Activated CD8-positive, alpha-beta memory T cell treated with anti-CD3 and anti-CD28 coated beads for 4 hours (primary cell): ENCODE measurements around the gene ZNF681.
A peak's percentile ranks its signal among the peaks of the same experiment; 100 is the strongest.
"Not testable (repeated sequence)": the region's sequence is repeated elsewhere in the genome, so short reads cannot be mapped to it uniquely, and the experiment has no call there.

ENCODE experiments used
- DNase-seq, 2 donors: peaks; one replicate each; pipeline ENCODE4 v3.0.0-alpha.2; 2020; ENCODE audit warnings: low read depth in 2 of 2

ZNF681 gene

DNA sequence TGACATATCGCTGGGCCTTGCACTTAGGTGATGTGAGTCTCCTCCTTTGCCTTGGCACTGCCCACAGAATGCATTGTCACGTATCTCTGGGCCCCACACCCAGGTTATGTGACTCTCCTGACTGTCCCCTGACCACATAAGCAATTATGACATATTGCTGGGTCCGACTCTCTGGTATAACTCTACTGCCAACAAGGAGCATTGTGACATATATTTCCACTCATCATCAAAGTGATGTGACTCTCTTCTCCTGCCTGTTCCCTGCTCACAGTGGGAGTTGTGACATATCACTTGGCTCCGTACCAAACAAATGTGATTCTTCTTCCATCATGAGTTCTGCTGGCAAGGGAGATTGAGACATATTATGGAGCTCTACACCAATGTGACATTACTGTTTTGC, 15.4 kb upstream of the ZNF681 start:
- no peak for DNase-seq

DNA sequence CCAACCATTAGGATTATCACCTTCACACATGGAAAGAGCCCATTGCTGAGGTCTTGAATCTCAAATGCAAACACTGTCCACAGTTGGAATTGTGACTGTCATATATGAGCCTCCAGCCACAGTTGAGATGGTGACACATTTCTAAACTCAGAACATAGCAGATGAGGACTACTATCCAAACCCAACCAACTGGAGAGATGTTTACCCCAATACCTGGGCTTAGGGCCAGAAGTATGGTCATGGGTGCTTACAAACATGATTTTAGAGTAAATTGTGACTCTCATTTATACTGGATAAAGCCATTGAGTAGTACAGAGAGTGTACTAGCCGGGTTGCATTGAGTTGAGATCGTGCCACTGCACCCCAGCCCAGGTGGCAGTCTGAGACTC, 14.0 kb upstream of the ZNF681 start:
- DNase-seq, result no peak

DNA sequence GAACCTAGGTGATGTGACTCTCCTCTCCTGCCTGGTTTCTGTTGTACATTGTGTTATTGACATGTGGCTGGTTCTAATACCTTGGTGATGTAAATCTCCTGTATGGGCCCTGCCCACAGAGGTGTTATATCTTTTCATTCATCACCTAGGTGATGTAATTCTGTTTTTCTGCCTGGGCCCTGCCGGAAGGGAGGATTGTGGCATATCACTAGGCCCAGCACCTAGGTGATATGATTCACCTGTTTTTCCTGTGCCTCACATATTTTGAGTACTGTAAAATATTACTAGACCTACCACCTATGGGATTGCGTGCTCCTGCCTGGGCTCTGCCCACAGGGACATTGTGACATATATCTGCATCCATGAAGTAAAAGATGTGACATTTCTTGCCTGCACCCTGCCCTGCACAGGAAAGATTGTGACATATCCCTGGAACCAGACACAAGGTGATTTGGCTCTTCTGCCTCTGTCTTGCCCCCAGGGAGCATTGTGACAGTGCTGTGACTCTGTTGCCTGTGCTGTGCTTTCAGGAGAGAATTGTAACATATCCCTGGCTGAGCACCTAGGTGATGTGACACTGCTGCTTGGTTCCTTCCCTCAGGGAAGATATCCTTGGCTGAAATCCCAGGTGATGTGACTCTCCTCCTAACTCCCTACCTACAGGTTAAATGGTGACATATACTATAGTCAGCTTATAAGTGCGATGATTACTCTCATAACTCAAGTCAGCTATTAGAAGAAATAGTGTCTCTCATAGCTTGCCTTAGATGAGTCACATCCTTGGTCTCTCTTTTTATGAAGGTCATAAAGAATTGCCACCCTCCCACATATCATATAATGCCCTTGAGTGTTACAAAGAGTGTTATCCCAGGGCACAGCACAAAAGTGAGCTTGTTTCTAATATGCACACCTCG, 13.3 kb upstream of the ZNF681 start:
- no peak for DNase-seq

DNA sequence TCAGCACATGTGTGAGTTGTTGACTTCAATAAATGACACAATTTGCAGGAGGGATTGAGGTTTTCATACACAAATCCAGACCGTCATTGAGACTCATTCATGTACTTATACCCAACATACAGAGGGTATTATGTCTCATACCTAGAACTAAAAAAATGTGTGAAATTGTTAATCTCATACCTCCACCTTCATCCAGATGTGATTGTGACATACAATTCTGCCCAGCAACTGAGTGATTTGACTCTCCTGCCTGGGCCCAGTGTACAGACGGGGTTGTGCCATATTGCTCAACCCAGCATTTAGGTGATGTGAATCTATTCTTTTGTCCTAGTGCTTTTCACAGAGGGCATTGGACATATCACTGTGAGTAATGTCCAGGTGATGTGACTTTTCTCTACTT, 12.6 kb upstream of the ZNF681 start:
- DNase-seq, result no peak

DNA sequence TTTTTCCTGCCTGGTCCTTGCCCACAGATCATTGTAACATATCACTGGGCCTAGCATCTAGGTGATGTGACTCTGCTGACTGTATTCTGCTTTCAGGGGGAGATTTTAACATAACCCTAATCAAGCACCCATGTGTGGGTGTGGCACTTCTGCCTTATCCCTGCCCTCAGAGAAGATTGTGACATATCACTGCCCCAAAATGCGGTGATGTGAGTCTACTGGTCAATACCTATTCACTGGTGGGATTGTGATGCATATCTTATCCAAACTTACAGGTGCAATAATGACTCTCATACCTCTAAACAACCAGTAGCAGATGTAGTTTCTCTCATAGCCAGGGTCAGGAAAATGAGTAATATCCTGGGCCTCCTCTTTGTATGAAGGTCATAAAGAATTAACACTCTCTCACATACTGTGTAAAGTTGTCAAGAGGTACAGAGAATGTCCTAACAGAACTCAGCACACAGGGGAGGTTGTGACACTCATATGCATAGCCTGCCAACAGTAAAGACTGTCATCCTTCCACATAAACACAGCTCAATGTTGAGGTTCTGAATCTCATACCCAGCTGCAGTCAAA, 12.1 kb upstream of the ZNF681 start:
- no peak for DNase-seq

DNA sequence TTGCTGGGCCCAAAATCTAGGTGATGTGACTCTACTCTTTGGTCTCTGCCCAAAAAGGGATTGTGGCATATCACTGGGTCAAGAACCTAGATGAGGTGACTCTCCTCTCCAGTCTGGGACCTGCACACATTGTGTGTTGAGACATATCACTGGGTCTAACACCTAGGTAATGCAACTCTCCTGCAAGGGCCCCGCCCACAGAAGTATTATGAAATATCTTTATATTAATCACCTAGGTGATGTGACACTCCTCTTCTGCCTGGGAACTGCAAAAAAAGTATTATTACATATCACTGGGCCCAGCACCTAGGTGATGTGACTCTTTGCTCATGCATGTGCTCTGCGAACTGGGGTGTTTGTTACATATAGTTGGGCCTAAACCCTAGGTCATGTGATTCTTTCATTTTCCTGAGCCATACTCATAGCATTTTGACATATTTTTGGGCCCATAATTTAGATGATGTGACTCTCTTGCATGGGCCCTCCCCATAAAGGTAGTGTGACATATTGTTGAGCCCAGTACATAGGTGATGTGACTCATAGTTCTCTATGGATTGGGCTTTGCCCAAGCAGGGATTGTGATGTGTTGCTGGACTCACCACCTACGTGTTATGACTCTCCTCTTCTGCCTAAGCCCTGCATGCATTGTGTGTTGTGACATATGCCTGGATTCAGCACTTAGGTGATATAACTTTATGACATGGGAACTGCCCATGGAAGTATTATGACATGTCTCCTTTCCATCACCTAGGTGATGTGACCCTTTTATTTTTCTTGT, 11.2 kb upstream of the ZNF681 start:
- no peak for DNase-seq

DNA sequence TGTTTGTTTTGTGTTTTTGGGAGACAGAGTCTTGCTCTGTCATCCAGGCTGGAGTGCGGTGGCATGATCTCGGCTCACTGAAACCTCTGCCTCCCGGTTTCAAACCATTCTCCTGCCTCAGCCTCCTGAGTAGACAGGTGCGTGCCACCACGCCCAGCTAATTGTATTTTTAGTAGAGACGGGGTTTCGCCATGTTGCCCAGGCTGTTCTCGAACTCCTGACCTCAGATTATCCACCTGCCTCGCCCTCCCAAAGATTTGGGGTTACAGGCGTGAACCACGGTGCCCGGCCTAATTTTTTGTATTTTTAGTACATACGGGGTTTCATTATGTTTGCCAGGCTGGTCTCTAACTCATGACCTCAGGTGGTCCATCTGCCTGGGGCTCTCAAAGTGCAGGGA, 8.3 kb upstream of the ZNF681 start:
- DNase-seq, result no peak

DNA sequence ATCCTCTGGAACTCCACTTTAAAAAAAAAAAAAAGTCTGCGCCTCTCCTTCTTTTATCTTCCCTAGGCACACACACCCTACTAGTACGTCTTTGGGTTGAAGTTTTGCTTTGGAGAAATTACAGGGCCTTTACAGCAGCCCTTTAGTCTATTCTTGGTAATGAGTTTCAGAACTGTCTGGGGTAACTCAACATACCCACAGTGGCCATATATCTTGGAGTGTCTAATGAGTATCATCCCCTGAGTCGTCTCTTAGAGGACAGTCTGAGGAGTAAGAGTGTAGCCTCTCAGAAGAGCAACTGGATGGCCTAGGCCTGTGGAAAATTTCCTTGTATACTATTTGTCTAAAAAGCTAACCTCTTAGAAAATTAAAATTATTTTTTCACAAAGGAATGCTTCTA, 6.1 kb upstream of the ZNF681 start:
- no peak for DNase-seq

DNA sequence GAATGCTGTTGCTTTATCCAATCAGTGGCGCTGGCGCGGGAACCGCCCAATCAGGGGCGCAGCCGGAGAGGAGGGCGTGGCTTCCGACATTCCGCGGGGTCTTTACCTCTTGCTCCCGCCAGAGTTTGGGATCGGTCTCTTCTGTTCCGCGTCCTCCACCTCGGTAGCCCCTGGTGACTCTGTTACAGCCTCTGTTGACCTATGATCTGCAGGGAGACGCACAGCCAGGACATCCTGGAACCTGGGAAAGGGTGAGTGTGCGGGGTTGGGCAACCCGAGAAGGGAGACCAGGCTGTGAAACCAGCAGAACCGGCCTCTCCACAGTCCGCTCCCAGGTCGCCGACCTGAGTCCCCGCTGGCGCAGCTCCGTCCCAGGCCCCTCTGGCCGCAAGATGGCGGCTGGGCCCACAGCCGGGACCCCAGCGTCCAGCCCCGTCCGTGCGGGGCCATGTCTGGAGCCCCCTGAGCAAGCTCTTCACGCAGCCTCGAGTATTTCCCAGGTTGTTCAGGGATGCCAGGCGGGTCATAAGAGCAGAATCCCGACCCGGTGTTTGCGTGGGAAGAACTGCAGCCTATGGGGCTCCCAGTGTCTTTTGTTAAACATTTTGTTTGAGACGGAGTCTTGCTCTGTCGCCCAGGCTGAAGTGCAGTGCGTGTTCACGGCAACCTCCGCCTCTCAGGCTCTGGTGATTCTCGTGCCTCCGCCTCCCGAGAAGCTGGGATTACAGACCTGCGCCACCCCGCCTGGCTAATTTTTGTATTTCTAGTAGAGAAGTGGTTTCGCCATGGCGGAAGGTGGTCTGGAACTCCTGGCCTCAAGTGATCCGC, 4.4 kb upstream of the ZNF681 start:
- peak; percentile 70 to 72 for DNase-seq

DNA sequence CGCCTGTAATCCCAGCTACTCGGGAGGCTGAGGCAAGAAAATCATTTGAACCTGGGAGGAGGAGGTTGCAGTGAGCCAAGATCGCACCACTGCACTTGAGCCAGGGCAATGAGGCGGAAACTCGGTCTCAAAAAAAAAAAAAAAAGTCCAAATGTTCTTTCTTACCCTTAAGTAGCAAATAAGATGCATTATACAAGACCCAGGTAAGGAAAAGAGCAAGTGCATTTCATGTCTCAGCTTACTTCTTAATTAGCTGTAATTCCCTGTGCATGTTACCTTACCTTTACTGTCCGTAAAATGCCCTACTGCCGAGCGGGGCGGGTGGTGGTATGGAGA, 3.8 kb upstream of the ZNF681 start:
- DNase-seq, result no peak

DNA sequence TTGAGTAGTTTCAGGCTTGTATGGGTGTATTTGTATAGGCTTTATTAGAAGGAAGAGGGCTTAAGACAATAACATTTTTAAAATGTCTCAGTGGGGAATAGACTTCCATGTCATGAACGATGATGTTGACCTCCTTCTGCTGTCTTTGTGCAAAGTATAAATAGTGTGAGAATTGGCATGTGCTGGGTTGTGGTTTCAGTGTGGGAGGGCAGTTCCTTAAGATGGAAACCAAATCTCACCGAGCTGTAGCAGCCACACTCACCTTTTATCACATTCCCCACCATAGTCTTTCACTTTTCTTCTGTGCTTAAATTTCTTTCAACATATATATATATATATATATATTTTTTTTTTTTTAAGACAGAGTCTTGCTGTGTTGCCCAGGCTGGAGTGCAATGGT, 1.6 kb upstream of the ZNF681 start:
- DNase-seq, result not testable (repeated sequence)

DNA sequence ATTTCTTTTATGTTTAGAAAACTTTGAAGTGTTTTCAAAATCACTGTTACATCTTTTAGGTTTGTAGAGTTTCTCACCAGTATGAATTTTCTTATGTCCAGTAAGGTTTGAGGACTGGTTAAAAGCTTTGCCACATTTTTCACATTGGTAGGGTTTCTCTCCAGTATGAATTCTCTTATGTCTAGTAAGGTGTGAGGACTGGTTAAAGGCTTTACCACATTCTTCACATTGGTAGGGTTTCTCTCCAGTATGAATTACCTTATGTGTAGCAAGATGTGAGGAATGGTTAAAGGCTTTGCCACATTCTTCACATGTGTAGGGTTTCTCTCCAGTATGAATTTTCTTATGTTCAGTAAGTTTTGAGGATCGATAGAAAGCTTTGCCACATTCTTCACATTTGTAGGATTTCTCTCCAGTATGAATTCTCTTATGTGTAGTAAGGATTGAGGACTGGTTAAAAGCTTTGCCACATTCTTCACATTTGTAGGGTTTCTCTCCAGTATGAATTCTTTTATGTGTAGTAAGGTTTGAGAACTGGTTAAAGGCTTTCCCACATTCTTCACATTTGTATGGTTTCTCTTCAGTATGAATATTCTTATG, 15.0 kb downstream of the ZNF681 start:
- DNase-seq, result not testable (repeated sequence)

DNA sequence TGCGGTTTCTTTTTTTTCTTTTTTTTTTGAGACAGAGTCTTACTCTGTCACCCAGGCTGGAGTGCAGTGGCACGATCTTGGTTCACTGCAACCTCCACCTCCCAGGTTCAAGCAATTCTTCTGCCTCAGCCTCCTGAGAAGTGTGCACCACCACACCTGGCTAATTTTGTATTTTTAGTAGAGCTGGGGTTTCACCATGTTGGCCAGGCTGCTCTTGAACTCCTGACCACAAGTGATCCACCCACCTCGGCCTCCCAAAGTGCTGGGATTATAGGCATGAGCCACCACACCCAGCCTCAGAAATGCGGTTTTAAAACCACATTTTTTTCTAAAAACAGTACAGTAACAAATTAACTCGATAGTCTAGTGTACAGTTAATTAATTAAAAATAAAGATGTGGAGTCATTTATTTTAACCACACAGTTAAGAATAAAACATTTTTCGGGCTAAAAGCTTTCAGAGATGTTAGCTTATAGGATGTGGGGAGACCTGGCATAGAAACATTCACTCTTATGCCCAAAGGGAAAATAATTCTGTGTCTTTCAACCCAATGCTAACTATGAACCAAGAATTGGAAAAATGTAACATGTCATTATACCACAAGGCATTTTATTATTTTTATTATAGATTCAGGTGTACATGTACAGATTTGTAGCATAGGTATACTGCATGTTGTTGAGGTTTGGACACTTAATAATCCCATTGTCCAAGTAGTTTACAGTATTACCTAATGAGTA, 27.8 kb downstream of the ZNF681 start:
- not testable (repeated sequence) for DNase-seq

DNA sequence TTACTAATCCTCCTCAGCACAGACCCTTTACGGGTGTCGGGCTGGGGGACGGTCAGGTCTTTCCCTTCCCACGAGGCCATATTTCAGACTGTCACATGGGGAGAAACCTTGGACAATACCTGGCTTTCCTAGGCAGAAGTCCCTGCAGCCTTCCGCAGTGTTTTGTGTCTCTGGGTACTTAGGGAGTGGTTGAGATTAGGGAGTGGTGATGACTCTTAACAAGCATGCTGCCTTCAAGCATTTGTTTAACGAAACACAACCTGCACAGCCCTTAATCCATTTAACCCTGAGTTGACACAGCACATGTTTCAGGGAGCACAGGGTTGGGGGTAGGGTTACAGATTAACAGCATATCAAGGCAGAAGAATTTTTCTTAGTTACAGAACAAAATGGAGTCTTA, 34.5 kb downstream of the ZNF681 start:
- DNase-seq, result not testable (repeated sequence)

DNA sequence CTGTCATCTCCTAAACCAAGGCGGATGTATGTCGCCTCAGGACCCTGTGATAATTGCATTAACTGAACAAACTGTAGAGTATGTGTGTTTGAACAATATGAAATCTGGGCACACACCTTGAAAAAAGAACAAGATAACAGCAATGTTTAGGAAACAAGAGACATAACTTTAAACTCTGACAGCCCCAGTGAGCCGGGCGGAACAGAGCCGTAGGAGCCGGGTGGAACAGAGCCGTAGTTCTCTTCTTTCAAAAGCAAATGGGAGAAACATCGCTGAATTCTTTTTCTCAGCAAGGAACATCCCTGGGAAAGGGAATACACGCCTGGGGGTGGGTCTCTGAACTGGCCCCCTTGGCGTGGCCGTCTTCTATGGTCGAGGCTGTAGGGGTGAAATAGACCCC, 39.9 kb downstream of the ZNF681 start:
- no peak for DNase-seq

DNA sequence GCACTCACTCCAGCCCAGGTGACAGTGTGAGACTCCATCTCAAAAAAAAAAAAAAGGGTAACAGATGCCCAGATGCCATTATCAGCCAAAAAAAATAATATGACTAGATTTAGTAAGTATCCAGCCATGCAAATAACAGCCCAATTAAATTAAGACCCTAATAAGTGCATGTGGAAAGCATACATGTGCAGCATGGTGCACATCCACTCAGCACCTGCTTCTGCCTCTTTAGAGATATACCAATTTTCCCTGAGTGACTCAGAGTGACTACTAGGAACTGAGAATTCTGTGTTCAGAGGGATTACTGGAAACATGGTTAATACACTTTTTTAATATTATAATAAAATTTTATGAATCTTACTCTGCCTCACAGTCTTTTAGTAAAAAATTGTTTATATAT, 41.9 kb downstream of the ZNF681 start:
- DNase-seq, result no peak

DNA sequence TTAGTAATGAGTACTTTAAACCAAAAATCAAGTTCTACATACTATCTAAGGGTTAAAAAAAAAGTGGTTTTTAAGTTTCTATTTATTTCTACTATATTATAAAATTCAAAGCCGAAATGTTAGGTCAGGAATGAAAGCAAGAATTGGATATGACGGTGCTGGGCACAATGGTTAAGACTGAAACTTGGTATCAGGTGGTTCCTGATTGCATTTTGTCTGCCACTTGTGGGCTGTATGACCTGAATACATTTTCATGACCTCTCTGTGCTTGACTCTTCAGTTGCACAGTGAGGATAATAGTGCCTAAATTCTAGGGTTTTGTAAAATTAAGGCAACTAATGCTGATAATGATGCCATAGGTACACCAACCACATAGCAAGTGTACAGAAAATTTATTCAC, 49.3 kb downstream of the ZNF681 start:
- DNase-seq, result no peak

DNA sequence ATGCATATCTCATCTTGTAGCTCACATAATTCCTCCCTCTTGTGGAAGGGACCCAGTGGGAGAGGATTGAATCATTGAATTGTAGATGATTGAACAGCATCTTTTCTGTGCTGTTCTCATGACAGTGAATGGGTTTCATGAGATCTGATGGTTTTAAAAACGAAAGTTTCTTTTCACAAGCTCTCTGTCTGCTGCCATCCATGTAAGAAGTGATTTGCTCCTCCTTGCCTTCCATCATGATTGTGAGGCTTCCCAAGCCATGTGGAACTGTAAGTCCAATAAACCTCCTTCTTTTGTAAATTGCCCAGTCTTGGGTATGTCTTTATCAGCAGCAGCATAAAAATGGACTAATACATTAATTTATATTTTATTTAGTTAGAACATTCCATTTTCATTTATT, 52.0 kb downstream of the ZNF681 start:
- DNase-seq, result no peak

DNA sequence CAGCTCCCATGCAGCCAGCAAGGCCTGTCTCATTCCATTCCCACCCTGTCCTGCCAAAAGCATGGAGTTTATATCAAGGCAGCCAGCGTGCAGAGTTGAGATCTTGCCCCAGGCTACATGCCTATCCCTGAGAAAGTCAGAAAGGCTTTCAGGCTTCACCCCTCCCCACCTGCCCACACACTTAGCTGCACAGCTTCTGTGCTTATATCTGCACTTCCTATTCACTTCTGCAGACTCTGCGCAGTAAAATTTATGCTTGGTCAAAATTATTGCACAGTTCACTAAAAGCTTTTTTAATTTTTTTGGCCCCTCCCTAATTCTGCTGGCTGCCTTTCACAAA, 59.2 kb downstream of the ZNF681 start:
- DNase-seq, result no peak

DNA sequence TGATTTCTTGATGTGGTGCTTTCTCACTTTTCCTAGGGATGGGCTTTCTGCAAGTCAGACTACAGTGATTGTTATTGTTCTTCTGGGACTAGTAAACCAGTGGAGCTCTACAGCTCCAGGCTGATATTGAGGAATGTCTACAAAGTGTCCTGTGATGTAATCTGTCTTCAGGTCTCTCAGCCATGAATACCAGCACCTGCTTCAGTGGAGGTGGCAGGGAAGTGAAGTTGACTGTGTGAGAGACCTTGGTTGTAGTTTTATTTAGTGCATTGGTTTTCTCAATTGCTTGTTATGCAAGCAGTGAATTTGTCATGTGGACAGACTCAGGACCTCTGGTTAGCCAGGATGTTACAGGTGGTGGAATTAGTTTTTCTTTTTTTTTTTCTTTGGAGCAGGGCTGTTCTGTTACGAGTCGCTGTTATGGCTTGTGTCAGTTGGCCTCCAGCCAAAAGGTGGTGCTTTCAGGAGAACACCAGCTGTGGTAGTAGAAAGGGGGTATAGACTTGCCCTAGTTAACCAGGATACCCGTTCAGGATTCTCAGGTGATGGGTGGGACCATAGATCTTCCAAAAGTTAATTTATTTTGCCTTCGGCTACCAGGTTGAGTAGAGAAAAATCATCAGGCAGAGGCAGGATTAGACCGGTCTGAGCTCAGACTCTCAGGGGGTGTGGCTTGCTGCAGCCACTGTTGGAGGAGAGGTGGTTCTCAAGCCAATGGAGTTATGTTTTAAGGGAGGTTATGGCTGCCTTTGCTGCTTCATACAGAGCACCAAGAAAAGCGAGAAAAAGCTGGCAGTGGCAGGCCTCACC, 59.8 kb downstream of the ZNF681 start:
- DNase-seq, result no peak
